HG03139 (cell line): ENCODE data around the gene PMS1.
"Not testable (repeated sequence)": the region's sequence is repeated elsewhere in the genome, so short reads cannot be mapped to it uniquely, and the experiment has no call there.

Experiments
- ATAC-seq: cut with Tn5 transposase; IDR thresholded peaks from one replicate; pipeline ENCODE4 v1.9.1; 2021; ENCODE audit not compliant: unreplicated experiment

The PMS1 gene

DNA sequence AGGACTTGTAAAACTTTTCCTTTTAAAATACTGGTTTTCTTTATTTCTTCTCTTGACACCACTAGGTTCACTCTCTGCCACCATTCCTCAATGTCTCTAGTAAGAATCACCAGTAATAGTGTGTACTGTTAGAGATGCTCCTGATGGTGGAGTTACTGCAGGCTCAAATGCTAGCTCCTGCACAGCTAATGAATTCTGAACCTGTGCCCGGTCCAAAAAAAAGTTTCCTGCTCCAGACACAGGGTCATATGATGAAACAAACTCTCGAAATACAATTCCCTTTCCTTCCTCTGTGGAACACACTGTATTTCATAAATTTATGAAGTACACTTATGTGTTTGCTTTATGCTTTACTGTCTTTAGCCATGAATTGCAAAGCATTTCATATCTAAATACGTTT lies 19.2 kb downstream of the PMS1 start:
- ATAC-seq = no peak

GRCh38 chr2:189818249-189819038 lies 34.2 kb downstream of the PMS1 start:
- no peak for ATAC-seq

DNA sequence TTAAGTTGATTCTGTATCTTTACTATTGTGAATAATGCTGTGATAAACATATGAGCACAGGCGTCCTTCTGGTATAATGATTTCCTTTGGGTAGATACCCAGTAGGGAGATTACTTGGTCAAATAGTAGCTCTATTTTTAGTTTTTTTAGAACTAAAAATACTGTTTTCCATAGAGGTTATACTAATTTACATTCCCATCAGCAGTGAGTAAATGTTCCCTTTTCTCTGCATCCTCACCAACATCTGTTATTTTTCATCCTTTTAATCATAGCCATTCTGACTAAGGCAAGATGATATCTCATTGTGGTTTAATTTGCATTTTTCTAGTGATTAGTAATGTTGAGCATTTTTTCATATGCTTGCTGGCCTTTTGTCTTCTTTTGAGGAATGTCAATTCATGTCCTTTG lies 35.1 kb downstream of the PMS1 start:
- no peak for ATAC-seq

DNA sequence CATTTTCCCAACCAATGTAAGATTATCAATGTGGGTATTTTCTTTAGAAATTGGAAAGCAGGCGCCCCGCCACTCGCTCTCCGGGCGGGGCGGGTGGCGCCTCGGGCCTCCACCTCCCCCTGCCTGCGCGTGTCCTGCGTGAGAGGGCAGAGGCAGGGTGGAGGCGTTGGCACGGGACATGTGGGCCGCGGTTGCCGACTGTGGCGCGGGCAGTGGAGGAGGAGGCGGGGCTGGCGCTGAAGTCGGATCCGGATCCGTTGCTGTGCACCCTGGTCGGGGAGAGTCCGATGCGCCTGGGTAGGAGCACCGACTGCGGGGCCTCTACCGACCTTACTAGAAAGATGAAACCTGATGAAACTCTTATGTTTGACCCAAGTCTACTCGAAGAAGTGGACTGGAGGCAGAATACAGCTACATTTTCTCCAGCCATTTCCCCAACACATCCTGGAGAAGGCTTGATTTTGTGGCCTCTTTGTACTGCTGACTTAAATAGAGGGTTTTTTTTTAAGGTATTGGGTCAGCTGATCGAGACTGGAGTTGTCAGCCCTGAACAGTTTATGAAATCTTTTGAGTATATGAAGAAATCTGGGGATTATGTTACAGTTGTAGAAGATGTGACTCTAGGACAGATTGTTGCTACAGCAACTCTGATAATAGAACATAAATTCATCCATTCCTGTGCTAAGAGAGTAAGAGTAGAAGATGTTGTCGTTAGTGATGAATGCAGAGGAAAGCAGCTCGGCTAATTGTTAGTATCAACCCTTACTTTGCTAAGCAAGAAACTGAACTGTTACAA lies 37.9 kb downstream of the PMS1 start:
- no peak for ATAC-seq

- no peak for ATAC-seq
Measured at GRCh38 chr2:189824694-189825396, 40.6 kb downstream of the PMS1 start.

DNA sequence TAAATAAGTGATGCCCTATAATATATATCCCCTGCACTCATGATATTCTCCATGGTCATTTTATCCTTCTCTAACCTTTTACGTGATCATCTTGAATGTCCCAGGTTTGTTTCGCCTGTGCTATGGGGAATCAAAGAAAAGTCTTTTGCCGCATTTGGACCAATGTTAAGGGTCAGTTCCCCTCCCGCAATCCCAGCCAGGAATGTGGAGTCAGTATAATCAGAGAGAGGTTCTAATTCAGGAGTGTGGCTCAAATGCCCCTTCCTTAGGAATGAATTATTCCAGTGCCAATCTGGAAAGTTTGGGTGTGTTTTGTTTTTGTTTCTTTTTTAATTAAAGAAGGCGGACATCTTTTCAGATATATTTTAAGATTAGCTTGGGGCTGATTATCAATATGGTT lies 41.8 kb downstream of the PMS1 start:
- no peak for ATAC-seq

DNA sequence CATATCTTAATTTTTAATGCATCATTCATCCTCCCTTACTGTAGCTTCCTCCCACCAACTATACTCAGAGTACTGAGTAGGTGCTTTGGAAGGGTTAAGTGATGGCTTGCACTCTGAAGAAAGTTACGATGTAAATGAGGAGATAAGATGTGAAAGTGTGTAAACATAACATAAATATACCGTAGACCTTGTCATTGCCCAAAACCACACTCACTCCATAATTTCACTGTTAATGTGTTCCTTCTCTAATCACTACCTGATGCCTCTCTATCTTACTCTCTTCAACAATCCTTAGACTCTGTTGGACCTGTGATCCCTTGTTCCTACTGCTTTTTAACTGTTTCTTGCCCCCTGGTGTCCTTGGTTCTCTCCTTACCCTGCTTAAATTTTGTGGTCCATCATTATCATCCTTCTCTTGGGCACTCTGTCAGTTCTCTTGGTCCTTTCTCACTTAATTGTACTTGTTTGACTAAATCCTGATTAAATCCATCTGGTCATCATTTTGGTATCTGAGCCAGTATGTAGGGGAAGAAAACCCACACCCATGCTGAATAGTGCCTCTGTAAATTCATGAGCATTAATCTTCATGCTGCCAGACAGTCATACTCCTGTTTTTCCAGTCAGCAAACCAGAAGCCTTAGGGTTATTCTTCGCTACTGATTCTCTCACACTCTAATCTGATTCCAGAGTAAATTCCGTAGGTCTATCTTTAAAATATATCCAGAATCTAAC lies 45.0 kb downstream of the PMS1 start:
- ATAC-seq = no peak

DNA sequence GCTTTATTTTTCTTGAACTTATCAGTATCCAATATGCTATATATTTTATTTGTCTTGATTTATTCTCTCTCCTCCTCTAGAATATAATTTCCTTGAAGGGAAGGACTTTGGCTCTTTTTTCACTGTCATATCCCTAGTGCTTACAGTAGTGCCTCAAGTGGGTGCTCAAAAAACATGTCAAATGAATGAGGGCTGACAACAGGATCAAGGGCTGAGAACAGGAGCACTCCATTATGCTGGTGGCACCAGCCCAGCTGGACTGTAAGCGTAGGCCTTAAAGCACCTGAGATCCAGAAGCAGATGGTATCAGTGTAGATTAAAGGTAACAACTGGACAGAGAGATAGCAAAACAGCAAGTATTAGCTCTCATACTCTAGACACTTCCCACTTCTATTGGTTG lies 46.3 kb downstream of the PMS1 start:
- no peak for ATAC-seq

- ATAC-seq = no peak
Measured at GRCh38 chr2:189834059-189834458, 49.8 kb downstream of the PMS1 start.

DNA sequence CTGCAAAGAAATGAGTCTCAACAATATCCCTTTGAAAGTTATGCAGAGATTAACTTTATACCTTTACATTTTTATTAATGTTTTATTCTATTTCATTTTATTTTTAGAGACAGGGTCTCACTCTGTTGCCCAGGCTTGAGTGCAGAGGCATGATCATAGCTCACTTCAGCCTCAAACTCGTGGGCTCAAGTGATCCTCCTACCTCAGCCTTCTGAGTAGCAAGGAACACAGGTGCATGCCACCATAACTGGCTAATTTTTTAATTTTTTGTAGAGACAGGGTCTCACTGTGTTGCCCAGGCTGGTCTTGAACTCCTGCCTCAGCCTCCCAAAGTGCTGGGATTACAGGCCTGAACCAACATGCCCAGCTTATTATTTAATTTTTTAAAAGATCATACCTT lies 50.4 kb downstream of the PMS1 start:
- not testable (repeated sequence) for ATAC-seq

- ATAC-seq = no peak
Measured at GRCh38 chr2:189835855-189836558, 51.8 kb downstream of the PMS1 start.

- ATAC-seq = no peak
Measured at GRCh38 chr2:189836644-189837043, 52.4 kb downstream of the PMS1 start.

- ATAC-seq = no peak
Measured at GRCh38 chr2:189837326-189837725, 53.1 kb downstream of the PMS1 start.

GRCh38 chr2:189841019-189841418 lies 56.8 kb downstream of the PMS1 start:
- no peak for ATAC-seq

- ATAC-seq = no peak
Measured at GRCh38 chr2:189848276-189848675, 64.0 kb downstream of the PMS1 start.

- ATAC-seq = no peak
Measured at GRCh38 chr2:189849550-189849949, 65.3 kb downstream of the PMS1 start.

DNA sequence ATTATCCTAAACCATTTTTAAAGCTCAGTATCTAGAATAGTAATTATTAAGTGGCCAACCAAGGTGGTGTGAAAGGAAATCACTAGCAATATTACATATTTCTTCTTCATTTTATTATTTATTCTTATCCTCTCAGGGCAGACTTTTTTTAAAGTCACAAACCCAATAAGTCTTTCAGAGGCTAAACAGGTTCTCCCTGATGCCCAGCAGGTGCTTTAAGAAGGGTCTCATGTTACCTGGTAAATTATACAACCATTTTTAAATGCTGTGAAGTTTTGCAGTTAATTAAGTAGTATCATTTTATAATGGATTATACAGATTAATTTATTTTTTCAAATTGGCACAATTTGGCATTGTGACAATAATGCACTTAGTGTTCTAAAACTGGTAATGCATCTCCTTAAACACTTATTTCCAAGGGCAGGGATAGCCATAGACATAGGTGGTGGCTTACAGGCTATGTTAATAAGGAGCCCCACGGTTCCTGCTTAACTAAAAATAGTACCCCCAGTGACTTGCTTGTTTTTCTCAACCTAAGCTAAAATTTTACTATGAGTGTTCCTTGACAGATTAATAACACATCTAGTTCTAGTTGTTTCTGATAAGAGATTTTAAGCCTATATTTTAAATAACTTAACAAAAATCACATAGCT lies 67.0 kb downstream of the PMS1 start:
- no peak for ATAC-seq

DNA sequence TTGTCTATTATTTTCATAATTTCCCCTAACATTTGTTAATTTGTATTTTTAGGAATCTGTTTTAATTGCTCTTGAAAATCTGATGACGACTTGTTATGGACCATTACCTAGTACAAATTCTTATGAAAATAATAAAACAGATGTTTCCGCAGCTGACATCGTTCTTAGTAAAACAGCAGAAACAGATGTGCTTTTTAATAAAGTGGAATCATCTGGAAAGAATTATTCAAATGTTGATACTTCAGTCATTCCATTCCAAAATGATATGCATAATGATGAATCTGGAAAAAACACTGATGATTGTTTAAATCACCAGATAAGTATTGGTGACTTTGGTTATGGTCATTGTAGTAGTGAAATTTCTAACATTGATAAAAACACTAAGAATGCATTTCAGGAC lies 69.9 kb downstream of the PMS1 start:
- no peak for ATAC-seq

GRCh38 chr2:189854940-189855339 lies 70.7 kb downstream of the PMS1 start:
- no peak for ATAC-seq

- no peak for ATAC-seq
Measured at GRCh38 chr2:189858291-189858690, 74.0 kb downstream of the PMS1 start.
